Measurements from ENCODE around the gene PRSS21.
A peak's percentile ranks its signal among the peaks of the same experiment; 100 is the strongest.

Gene PRSS21

GRCh38 chr16:2826591-2827373 lies 9.7 kb downstream of the PRSS21 start:
- no peak for DNase-seq

GRCh38 chr16:2827374-2827791 lies 10.3 kb downstream of the PRSS21 start:
- DNase-seq: no peak

GRCh38 chr16:2827831-2828520 lies 10.9 kb downstream of the PRSS21 start:
- no peak for DNase-seq

GRCh38 chr16:2828521-2828840 lies 11.4 kb downstream of the PRSS21 start:
- no peak for DNase-seq

- DNase-seq: no peak
Observed at GRCh38 chr16:2828876-2829430, 11.9 kb downstream of the PRSS21 start.

- DNase-seq: peak; percentile 81
Observed at GRCh38 chr16:2829501-2830354, 12.7 kb downstream of the PRSS21 start, which contains the start of gene ZG16B. TSS of gene ZG16B (plus strand) at chr16:2830303. CDS start at chr16:2830442, 139 bp downstream.

GRCh38 chr16:2830355-2830695 lies 13.3 kb downstream of the PRSS21 start:
- DNase-seq: no peak

GRCh38 chr16:2831203-2831602 lies 14.2 kb downstream of the PRSS21 start:
- no peak for DNase-seq

- no peak for DNase-seq
Observed at GRCh38 chr16:2833776-2834175, 16.7 kb downstream of the PRSS21 start.

- no peak for DNase-seq
Observed at GRCh38 chr16:2834968-2835367, 17.9 kb downstream of the PRSS21 start.

GRCh38 chr16:2835638-2836493 lies 18.8 kb downstream of the PRSS21 start:
- peak; percentile 71 for DNase-seq

- DNase-seq: no peak
Observed at GRCh38 chr16:2836646-2837508, 19.8 kb downstream of the PRSS21 start.

GRCh38 chr16:2838928-2839327 lies 21.9 kb downstream of the PRSS21 start:
- DNase-seq: peak; percentile 85

- DNase-seq: no peak
Observed at GRCh38 chr16:2839650-2840450, 22.8 kb downstream of the PRSS21 start.

- no peak for DNase-seq
Observed at GRCh38 chr16:2840914-2841313, 23.9 kb downstream of the PRSS21 start.

GRCh38 chr16:2841606-2842339 lies 24.7 kb downstream of the PRSS21 start:
- no peak for DNase-seq

- no peak for DNase-seq
Observed at GRCh38 chr16:2842340-2843000, 25.4 kb downstream of the PRSS21 start.

GRCh38 chr16:2843526-2843925 lies 26.5 kb downstream of the PRSS21 start:
- no peak for DNase-seq

GRCh38 chr16:2845116-2845515 lies 28.1 kb downstream of the PRSS21 start:
- DNase-seq: no peak
